HG03457 (cell line): Measurements from ENCODE around the gene WNT2B.

Source experiments
- ATAC-seq: cut with Tn5 transposase; IDR thresholded peaks from one replicate; pipeline ENCODE4 v1.9.1; 2021; ENCODE audit warnings: moderate number of reproducible peaks; ENCODE audit not compliant: unreplicated experiment

The WNT2B gene

DNA sequence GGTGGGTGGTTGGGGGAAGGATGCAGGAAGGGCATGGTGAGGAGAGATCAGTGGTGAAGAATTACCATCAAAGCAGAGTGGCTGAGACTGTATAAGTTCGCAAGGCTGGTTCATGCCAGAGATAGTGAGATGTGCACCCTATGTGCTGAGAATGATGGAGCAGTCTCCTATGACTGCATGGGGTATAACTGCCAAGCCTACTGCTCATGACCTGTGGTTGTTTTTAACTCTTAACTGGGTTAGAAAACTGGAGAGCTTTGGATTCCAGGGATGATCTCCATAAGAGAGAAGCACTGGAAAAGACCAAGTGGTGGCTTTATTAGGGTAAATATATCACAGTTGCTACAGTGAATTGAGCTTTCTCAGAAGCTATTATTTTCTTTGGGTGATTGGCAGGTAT lies 16.2 kb downstream of the WNT2B start:
- ATAC-seq, result no peak

DNA sequence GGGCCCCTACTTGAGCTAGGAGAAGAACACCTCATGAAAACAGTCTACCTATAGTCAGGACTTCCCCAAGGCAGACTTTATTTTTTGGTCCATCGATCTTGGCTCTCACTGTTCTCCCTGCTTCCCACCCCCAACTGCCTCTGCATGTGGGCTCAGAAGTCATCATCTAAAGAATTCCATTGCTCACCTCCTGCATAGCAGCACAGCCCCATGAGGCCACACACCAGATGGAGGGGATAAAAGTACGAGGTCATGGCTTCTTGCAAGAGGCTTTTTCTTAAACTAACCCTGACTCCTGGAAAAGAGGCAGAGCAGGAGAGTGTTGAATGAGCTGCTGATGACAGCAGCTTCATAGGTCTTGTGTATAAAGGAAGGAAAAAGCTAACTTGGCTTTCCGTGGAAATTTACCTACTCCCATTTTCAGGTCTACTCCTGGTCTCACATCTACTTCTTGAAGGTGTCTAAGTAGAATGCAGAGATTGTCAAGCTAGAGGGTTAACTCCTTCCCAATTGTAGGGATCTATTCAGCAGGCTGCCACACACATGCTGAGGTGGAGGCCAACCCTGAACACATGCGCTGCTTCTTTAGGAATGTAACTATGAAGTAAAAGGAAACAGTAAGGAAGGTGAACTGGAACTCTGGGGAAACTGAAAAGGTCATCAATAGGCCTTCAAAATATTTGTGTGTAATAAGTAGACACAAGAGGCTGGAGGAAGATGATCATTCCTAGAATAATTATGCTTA lies 18.7 kb downstream of the WNT2B start:
- no peak for ATAC-seq

DNA sequence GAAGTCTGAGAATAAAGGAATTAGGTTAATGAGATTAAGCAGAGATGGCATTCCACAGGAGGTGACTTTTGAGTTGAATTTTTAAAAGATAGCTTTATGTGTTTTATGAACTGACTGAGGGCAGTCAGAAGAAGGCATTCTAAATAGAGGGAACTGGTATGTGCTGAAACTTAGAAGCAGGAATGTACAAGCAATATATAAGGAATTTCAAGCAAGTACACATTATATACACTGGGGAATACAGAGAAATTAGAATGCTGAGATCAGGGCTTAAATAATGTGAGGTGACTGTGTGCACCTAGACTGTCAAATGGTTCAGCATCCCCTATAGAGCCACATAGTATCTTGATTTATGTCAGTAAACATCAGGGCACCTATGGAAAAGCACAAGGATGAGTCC lies 19.3 kb downstream of the WNT2B start:
- ATAC-seq, result no peak

DNA sequence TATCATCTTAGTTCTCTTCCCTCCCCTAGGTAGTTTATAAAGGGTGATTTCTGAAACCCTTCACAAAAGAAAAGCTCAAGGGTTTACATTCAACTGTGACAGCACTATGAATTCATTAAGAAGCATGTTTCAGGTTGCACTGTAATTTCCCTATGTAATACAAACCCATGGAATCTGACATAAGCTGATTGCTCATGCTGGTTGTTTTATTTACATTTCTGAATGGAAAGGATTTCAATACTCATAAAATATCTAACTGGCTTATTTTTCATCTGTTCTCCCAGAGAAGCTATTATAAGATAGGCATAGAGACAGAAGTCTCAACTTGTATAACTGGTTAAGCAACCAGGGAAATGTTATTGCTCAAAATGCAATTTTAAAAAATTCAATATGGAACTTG lies 20.5 kb downstream of the WNT2B start:
- ATAC-seq, result no peak

DNA sequence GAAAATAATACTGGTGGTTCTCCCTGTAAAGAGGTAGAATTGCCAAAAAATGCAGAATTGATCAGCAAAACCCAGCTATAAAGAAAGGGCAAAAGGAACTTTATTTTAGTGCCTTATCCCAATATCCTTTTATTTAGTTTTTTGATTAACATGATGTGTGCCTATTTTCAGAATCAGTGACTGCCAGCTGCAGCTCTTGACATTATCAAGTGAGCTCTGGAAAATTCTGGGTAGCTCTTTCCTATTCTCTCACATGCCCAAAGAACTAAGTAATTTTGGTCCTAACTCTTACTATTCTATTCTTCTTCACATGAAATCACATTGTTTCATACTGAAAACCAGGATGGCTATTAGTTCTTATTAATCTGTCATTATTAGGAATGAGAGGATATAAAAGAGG lies 22.1 kb downstream of the WNT2B start:
- no peak for ATAC-seq

DNA sequence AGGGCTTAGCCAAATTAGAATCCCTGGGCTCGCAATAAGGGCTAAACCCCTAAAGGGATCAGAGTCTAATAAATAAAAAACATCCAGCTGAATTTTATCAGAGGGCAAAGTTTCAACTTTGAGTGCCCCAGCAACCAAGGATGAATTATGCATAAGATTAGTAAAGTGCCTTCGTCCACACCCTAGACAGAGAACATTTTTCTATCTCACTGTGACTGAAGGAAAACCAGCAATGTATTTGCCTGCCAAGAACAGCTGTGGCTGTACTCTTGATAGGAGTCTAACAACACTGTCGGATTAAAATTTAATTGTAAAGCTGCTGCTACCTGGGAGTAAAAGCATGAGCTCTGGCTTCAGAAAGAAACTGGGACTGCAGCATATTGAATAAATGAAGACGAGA lies 23.3 kb downstream of the WNT2B start:
- no peak for ATAC-seq

DNA sequence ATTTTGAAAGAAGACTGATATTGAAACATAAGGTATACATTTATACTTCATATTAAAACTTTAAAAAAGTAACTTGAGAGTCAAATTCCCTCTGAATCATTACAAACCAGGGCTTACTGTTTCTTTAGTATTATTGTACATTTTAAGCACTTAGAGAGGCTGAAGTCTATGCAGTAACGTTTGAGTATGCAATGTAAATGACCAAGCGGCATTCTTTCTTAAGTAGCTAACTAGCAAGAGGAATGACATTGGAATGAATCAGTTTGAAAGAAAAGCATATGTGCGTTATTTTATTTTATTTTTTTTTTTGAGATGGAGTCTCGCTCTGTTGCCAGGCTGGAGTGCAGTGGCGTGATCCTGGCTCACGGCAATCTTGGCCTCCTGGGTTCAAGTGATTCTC lies 24.3 kb downstream of the WNT2B start:
- no peak for ATAC-seq

DNA sequence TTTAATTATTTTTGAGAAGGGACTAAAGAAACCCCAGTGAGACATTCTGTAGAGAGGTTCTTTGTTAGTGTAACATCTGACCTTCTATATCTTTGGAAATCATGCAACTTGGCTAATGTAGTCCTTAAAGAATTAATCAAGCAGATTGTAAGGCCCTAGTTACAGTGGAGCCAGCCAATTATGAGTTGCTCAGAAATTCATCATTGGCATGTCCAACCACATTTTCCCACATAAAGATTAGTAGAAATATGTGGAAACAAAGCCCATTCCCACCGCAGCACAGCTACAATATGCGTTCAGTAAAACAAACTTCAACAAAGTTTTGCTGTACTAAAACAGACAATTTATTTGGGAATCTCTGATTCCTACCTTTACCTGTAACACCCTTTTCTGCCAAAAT lies 27.8 kb downstream of the WNT2B start:
- no peak for ATAC-seq

DNA sequence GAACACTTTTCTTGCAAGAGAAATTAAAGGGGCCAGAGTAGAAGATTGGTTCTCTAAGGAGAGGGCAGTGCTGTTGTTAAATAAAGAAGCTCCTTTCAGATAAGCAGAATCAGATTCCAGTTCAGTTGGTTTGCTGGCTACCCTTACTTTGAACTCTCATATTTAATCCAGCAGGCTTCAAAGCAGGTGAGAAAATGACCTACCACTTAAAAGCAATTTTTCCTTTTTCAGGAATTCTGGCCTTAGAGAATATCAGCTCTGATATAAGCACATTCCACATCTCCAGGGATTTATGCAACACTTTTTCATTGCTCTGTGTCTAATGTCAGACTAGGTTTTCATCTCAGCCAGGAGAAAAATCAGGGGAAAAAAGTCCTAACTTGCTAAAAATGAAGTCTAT lies 28.7 kb downstream of the WNT2B start:
- no peak for ATAC-seq

DNA sequence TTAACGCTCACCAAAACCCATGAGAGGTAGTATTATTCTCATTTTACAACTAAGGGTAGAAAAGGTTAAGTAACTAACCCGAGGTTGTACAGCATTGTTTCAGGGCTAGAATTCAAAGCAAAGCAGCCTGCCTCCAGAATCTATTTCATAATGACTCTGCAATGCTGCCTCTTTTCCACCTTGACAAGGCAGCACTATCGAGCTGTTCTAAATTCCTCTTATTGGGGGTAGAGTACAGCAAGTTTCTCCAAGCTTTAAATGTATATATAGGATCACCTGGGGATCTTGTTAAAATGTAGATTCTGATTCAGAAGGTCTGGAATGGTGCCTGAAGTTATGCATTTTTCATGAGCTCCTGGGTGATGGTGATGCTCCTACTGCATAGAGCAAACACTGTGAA lies 30.1 kb downstream of the WNT2B start:
- ATAC-seq, result no peak

DNA sequence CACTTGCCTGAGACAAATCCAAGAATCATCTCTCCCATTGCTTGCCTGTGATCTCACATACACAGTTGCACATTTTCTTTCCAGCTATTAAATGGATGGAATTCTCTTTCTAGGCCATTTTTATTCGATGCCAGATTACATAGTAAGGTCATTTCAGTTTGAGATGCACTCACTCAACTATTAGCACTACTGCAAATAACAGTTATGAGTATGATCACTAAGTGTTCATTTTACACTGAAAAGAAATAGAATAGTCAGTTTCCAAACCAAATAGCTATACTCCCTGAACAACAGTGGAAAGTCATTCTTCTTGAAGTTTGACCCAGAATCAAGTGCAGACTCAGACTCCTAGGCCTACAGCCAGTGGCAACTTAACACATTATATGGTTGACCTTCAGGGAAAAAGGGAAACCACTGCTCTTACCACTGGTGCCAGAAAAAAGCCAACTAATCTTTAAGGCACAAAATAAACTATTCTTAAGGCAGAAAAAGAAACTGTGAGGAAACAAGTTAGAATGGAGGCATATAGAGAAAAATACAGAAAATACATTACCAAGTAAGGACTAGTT lies 31.5 kb downstream of the WNT2B start:
- no peak for ATAC-seq

DNA sequence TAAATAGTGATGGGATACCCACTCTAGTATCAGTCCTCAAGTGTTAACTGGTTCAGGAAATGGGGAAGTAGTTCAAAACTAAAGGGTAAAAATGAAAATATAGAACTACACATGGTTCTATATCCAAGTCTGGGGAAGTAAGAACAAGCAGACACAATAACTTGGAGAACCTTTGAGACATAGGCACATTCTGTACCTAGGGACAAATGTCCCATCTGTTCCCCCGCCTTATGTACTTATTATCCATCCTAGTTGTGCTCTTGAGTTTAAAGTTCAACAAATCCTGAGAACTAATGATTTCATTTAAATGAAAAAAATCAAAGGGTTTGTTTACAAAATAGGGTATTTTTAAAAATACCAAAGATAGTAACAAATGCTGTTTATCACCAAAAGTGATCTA lies 32.5 kb downstream of the WNT2B start:
- ATAC-seq, result no peak

DNA sequence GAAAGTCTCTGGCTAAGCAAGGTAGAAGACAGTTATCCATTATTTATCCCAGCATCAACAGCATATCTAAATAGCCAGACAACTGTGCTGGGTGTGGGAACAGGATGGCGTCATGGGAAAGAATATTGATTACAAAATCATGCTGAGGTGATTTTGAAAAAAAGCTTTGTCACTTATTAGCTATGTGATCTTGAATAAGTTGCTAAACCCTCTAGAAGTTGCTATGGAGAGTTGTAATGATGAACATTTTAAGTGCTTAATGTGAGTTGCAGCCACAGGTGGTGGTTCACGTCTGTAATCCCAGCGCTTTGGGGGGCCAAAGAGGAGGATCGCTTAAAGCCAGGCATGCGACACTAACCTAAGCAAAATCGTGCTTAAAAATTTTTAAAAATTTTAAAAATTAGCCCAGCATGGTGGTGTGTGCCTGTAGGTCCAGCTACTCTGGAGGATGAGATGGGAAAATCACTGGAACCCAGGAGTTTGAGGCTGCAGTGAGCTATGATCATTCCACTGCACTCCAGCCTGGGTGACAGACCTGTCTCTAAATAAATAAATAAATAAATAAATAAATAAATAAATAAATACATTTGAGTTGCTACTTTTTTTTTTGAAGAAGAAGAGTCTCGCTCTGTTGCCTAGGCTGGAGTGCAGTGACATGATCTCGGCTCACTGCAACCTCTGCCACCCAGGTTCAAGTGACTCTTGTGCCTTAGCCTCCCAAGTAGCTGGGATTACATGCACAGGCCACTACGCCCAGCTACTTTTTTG lies 33.6 kb downstream of the WNT2B start:
- ATAC-seq, result no peak

DNA sequence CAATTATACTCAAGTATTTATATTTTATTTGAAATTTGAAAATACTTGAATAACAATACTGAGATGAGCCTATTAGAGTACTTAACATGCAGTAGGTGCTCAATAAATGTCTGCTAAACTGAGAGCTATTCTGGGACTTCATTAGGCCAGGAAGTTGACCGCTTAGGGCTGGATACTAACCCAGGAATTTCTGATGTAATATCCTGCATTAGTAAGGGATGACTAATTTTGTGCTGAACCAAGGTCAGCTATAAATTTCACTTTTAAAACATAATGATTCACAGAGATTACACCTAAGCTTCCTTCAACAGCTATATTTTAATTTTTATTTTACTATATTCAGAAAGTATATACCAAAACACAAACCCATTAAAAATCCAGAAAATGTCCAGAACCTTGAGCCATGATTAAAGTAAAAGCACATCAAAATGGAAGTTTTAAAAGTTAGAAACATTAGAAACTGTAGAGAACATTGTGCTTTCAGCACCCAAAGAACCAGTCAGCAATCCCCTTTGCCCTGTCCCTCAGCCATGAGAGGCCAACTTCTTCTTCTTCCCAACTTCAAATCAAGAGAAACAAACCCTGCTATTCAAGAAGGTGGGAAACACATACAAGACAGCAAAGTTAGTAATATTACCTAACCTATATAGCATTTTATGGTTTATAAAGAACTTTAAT lies 35.4 kb downstream of the WNT2B start:
- no peak for ATAC-seq

DNA sequence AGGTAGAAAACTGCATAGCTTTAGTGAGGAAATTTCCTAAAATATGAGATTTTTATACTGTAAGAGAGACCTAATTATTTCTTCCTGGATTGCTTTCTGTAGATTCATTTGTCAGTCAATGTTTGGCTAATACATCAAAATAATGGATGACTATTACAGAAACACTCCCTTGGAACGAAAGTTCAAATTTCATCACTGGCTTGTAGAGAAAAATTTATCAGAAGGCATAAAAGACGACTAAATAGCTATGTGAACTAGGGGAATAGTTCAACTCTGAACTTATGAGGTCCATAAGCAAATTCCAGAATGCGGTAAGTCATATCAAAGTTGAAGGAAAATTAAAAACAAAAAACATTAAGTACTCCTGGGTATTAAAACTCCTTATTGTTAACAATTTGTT lies 36.0 kb downstream of the WNT2B start:
- no peak for ATAC-seq

DNA sequence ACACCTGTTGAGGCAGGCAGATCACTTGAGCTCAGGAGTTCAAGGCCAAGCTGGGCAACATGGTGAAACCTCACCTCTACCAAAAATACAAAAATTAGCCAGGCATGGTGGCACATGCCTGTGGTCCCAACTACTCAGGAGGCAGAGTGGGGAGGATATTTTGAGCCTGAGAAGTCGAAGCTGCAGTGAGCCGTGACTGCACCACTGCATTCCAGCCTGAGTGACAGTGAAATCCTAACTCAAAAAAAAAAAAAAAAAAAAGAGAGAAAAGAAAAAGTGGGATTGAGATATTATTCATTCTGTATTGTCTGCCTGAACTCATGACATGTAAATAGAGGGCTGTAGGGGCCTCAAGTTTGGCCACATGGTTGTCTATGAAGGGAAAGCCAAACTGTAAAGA lies 37.3 kb downstream of the WNT2B start:
- no peak for ATAC-seq

DNA sequence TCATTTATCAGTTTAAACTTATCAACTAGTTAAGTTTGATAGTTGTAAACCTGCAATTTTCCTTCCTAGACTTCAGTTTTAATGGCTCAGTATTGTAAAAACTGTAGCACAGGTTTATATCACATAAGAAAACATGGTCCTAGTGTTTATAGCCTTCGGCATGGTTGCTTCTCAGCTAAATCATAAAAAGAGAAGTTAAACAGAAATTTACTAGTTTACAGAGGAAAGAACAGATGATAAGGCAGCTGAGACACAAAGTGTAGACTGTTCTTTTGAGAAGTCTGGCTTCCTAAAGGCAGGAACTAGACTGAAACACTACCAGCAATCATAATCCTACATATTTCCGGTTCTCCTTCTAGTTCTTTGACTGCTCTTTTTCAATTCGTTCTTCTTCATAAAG lies 39.8 kb downstream of the WNT2B start:
- ATAC-seq, result no peak

DNA sequence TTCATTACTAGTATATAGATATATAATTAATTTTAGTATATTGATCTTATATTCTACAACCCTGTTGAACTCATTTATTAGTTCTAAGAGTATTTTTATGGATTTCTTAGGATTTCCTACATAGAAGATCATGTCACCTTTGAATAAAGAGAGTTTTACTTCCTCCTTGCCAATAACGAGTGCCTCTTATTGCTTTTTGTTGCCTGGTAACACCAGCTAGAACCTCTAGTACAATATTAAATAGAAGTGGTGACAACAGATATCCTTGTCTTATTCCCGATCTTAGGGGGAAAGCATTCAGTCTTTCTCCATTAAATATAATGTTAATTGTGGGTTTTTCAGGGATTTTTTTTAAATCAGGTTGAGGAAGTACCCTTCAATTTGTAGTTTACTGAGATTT lies 40.8 kb downstream of the WNT2B start:
- ATAC-seq, result no peak

DNA sequence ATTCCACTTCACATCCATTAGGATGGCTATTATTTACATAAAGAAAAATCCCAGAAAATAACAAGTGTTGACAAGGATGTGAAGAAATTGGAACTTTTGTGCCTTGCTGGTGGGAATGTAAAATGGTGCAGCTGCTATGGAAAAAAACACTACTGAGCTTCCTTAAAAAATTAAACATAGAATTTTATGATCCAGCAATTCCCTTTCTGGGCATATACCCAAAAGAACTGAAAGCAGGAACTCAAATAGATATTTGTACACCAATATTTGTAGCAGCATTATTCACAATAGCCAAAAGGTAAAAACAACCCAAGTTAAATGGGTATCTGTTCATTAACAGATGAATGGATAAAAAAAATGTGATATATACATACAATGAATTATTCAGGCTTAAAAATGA lies 45.6 kb downstream of the WNT2B start:
- no peak for ATAC-seq

DNA sequence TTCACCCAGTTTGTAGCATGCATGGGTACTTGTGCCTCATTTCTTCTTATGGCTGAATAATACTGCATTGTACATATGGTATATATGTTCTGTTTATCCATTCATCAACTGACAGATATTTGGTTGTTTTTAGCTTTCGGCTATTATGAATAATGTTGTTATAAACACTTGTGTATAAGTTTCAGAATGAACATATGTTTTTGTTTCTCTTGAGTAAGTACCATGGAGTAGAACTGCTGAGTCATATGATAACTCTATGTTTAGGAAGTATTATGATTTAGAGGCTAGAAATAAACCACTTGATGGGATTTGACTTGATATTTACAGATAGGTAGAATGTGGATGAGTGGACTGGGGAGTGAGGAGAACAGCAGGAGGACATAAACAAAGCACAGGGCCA lies 48.6 kb downstream of the WNT2B start:
- ATAC-seq, result no peak

DNA sequence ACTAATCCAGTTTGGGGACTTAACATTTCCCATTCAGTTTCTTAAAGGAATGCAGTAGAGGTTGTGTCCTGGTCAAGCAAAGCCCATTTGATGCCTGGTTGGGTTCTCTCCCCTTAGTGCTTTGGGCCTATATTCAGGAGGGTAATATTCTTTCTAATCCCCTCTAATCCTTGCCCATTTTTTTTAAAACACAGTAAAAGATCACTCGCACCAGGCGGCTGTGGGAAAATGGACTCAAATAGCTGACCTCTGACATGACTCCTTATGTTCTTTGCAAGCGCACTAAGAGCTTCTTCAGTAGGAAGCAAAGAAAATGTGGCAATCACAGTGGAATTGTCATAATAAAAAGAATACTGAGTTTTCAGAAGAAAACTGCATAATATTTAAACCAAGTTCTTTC lies 49.9 kb downstream of the WNT2B start:
- ATAC-seq, result no peak

DNA sequence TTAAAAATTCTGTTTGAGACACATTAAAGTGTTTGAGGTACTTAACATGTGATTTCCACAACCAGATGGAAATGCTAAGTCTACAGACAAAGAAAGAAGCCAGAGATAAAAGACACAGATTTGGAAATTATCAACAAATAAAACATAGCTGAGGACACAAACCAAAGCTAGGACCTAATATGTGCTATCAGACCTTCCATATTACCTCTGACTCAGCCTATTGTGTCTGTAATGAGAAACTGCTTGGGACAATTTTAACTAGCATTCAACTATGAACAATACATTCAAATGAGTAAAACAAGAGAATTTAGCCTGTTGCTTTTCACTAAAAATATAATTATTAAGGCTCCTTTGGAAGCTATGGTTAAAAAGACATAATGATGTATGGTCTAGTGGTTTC lies 54.6 kb downstream of the WNT2B start:
- ATAC-seq, result no peak
